WTC11 (cell line): ENCODE data around the gene MAST4. TPM values are rescaled to one million over a fixed set of nuclear protein-coding genes. Genes with fewer than 3 reads are reported as not detected.

ENCODE experiments used
- total RNA-seq: library from RNA; stranded (reverse); gene quantifications from 3 replicates; pipeline ENCODE4 v1.2.3, GENCODE V29; 2021
- TF ChIP-seq, protein P1 (sequence below): sonication (generic); formaldehyde crosslinking; IDR thresholded peaks from 2 replicates; pipeline ENCODE4 v1.8.0; 2022; ENCODE audit warnings: missing genetic modification reagents

The MAST4 gene
- total RNA-seq, 1 experiment from 2014 or later, result 8.0 TPM

DNA sequence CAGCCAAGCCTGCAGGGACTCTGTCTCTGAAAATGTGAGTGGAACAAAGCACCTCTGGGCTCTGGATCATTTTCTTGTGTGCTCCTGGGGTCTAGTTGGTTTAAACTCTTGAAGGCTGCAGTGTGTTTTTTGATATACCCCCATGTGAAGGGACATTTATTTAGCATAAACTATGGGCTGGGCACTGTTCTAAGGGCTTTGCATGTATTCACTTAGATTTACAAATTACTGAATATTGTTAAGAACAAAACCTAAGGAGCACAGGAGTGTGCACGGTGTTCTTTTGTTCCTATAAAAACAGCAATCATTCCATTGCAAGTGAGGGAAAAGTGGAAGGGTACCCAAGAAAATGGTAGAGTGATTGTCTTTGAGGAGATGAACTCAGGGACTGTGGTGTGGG lies 620.4 kb downstream of the MAST4 start (continued):
- TF ChIP-seq, protein P1, sequence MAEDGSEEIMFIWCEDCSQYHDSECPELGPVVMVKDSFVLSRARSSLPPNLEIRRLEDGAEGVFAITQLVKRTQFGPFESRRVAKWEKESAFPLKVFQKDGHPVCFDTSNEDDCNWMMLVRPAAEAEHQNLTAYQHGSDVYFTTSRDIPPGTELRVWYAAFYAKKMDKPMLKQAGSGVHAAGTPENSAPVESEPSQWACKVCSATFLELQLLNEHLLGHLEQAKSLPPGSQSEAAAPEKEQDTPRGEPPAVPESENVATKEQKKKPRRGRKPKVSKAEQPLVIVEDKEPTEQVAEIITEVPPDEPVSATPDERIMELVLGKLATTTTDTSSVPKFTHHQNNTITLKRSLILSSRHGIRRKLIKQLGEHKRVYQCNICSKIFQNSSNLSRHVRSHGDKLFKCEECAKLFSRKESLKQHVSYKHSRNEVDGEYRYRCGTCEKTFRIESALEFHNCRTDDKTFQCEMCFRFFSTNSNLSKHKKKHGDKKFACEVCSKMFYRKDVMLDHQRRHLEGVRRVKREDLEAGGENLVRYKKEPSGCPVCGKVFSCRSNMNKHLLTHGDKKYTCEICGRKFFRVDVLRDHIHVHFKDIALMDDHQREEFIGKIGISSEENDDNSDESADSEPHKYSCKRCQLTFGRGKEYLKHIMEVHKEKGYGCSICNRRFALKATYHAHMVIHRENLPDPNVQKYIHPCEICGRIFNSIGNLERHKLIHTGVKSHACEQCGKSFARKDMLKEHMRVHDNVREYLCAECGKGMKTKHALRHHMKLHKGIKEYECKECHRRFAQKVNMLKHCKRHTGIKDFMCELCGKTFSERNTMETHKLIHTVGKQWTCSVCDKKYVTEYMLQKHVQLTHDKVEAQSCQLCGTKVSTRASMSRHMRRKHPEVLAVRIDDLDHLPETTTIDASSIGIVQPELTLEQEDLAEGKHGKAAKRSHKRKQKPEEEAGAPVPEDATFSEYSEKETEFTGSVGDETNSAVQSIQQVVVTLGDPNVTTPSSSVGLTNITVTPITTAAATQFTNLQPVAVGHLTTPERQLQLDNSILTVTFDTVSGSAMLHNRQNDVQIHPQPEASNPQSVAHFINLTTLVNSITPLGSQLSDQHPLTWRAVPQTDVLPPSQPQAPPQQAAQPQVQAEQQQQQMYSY (CRISPR knock-in tag), result no peak
- TF ChIP-seq, all 79 proteins: peak for 0
